GM21529 (cell line): Measurements from ENCODE around the gene ARHGAP42.

Experiments
- ATAC-seq: cut with Tn5 transposase; IDR thresholded peaks from one replicate; pipeline ENCODE4 v1.9.1; 2021; ENCODE audit not compliant: unreplicated experiment

ARHGAP42 gene

GRCh38 chr11:100827934-100828661, 141.0 kb downstream of the ARHGAP42 start:
- ATAC-seq, result peak; percentile 83

GRCh38 chr11:100830274-100830673, 143.2 kb downstream of the ARHGAP42 start:
- no peak for ATAC-seq

DNA sequence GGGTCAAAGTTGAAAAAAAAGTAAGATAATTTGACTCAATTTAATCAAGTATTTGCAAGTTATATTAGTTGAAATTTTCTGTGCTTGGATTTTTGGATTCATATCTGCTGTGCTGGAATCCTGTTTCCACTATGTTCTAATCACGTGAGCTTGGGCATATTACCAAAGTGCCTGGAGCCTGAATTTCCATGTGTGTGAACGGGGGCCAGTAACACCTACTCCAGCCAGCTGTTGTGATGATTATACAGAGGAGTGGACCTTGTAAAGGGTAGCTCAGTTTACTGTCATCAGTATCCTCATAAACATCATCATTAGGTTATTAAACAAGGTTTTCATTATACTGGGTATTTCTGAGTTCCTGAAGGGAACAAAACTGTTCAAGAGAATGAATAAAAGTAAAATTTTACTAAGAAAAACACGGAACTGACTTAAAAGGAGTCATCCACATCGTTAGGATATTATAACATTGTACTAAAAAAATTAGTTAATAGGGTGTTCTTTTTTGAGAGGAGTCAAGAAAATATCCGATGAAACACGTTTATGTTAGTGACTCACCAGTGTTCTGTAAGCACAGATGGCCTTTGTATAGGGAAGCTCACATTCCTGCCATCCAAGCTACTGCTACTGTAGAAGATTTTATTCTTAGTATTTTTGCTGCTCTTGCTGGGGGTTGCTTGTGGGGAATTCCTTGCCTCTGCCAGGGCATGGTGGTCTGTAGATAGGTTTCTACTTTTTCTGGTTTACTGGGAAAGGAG, 144.1 kb downstream of the ARHGAP42 start:
- no peak for ATAC-seq

GRCh38 chr11:100831929-100832494, 144.9 kb downstream of the ARHGAP42 start:
- ATAC-seq, result no peak

- ATAC-seq, result no peak
Measured at GRCh38 chr11:100832829-100833228, 145.7 kb downstream of the ARHGAP42 start.

DNA sequence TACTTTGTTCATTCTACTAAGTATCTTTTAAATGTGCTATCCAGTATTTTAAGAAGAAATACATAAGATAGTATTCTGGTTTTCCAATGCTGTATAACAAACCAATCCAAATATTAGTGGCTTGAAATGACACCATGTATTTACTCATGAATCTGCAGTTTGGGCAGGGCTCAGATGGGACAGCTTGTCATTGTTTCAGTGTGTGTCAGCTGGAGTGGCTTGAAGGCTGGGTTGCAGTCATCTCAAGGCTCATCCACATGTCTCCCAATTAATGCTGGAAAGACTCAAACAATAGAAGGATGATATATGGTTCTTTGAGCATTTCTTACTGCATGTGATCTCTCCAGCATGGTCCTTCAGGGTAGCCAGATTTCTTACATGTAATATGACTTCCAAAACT, 146.2 kb downstream of the ARHGAP42 start:
- no peak for ATAC-seq

GRCh38 chr11:100835854-100836253, 148.8 kb downstream of the ARHGAP42 start:
- ATAC-seq, result no peak

DNA sequence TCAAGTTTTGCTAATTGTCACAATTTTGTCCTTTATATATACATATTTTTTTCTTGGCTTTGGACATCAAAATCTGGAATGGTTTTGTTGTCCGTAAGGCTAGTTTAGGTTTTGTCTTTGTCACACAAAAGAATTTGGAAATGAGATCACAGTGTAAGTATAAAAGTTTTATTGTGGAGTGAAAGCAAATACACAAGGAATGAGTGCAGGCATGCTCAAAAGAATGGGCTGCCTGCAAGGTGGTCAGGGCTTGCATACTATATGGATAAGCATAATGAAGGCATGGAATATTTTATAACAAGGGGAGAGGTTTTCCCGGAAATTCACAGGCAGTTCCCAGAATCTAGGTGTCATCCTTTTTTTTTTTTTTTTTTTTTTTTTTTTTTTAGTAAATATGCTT, 150.2 kb downstream of the ARHGAP42 start:
- ATAC-seq, result no peak

GRCh38 chr11:100841711-100842407, 154.8 kb downstream of the ARHGAP42 start:
- no peak for ATAC-seq

- no peak for ATAC-seq
Measured at GRCh38 chr11:100847696-100848216, 160.7 kb downstream of the ARHGAP42 start.

GRCh38 chr11:100849009-100849900, 162.2 kb downstream of the ARHGAP42 start:
- no peak for ATAC-seq

GRCh38 chr11:100849901-100850235, 162.8 kb downstream of the ARHGAP42 start:
- ATAC-seq, result no peak

DNA sequence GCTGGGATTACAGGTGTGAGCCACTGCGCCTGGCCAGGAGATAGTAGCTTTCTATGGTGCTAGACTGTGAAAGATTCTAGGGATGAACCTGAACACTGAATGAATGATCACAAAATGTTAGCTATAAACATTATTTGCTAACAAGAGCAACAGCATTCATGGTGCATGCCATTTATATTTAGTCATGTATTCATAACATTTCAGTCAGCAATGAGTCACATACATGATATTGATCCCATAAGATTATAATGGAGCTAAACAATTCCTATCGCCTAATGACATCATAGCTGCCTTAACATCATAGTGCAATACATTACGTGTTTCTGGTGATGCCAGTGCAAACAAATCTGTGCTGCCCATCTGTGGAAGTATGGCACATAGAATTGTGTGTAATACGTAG, 164.1 kb downstream of the ARHGAP42 start:
- no peak for ATAC-seq

GRCh38 chr11:100851584-100852152, 164.6 kb downstream of the ARHGAP42 start:
- no peak for ATAC-seq

- ATAC-seq, result no peak
Measured at GRCh38 chr11:100855466-100856067, 168.5 kb downstream of the ARHGAP42 start.

- ATAC-seq, result no peak
Measured at GRCh38 chr11:100857236-100858005, 170.3 kb downstream of the ARHGAP42 start.

DNA sequence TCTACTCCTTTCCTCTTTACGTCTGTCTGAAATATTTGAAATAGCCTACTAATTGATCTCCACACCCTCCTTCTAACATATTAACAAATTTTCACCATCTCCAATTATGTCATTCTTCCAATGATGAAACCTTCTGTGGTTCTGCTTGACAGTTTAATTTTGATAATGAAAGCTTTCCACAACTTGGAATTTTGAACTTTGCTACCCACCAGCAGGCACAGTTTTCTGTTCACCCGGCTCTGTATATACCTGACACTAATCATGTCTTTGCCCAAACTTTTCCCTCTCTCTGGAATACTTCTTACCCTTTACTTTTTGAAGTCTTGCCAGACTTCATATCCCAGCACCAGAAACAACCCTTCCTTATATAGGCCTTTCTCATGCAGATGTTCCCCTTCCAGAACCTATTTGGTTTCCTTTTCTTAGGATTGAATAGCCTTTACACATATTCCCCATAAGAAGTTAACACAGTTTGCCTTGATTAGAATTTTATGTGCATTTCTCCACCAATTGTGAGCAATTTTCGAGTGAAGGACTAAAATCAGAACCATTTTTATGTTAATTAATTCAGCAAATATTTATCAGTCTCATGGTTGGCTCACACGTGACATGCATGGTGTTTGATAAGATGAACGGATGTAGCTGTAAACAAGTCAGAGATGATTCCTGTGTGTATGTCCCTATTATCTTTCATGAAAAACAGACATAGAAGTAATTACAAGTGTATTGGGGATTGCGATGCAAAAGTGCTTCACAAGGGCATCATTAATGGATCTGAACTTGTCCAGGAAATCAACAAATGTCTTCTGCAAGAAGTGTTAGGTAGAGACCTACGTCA, 173.4 kb downstream of the ARHGAP42 start:
- no peak for ATAC-seq

DNA sequence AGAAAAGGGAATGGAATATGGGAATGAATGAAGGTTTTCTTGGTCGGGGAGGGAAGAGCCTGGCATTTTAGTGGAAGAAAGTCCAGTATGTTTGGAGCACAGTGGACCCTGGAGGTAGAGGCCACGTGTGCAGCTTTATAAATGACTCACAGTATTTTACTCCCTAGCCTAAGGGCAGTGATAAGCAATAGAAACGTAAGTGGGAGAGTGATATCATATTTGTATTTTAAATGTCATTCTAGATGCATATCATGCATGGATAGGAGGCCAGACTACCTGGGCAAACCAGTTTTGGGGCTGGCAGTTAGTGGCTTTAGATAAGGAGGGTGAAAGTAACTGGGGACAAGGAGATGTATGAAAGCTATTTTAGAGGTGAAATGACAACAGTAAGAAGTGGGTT, 174.1 kb downstream of the ARHGAP42 start:
- no peak for ATAC-seq
